CD4-positive, alpha-beta memory T cell (primary cell): Measurements from ENCODE around the gene ADGRV1. TPM values are rescaled to one million over a fixed set of nuclear protein-coding genes. Genes with fewer than 3 reads are reported as not detected.

ENCODE experiments used
- CTCF ChIA-PET: fragments of 350-600 bp; sonication (Branson Sonifier 250); formaldehyde crosslinking; loops from one replicate; lab custom pipeline; 2021; ENCODE audit warnings: inconsistent platforms; ENCODE audit not compliant: partially characterized antibody; lab: Charles Lee
- POLR2A ChIA-PET: fragments of 350-600 bp; sonication (Branson Sonifier 250); formaldehyde crosslinking; loops from one replicate; lab custom pipeline; 2021; ENCODE audit not compliant: partially characterized antibody; lab: Charles Lee
- DNase-seq, 5 donors: peaks; one replicate each; pipeline versions ENCODE4 v3.0.0 to v3.0.0-alpha.2; 2020 to 2022; ENCODE audit warnings: mixed read lengths in 1 of 5
- H3K27ac ChIP-seq: one replicate; pipeline ENCODE4 v1.7.0; 2013; ENCODE audit warnings: low read depth, low read length
- H3K27me3 ChIP-seq: 2 replicates; pipeline ENCODE4 v1.7.0; 2013; ENCODE audit warnings: mild to moderate bottlenecking, low read length, moderate library complexity; ENCODE audit not compliant: insufficient read depth
- H3K36me3 ChIP-seq: 2 replicates; pipeline ENCODE4 v1.7.0; 2013; ENCODE audit warnings: mild to moderate bottlenecking, low read length, moderate library complexity; ENCODE audit not compliant: insufficient read depth
- H3K4me1 ChIP-seq: 2 replicates; pipeline ENCODE4 v1.7.0; 2013; ENCODE audit warnings: mild to moderate bottlenecking, low read length, moderate library complexity; ENCODE audit not compliant: insufficient read depth
- H3K4me3 ChIP-seq, 2 donors: one replicate each; pipeline ENCODE4 v1.7.0; 2013; ENCODE audit warnings: low read length in 2 of 2, mild to moderate bottlenecking in 1 of 2
- H3K9me3 ChIP-seq, 2 donors: one replicate each; pipeline ENCODE4 v1.7.0; 2013; ENCODE audit warnings: low read length in 2 of 2, control low read depth in 1 of 2; ENCODE audit not compliant: control insufficient read depth in 1 of 2
- H3K27ac Mint-ChIP-seq, 7 donors: one replicate each; pipeline ENCODE4 v1.8.0; 2020 to 2021; ENCODE audit warnings: mixed read lengths in 7 of 7, mild to moderate bottlenecking in 6 of 7, inconsistent platforms in 3 of 7, moderate library complexity in 3 of 7
- H3K27me3 Mint-ChIP-seq, 2 donors: one replicate each; pipeline ENCODE4 v1.8.0; 2020 to 2021; ENCODE audit warnings: mixed read lengths in 2 of 2
- H3K36me3 Mint-ChIP-seq, 2 donors: one replicate each; pipeline ENCODE4 v1.8.0; 2020 to 2021; ENCODE audit warnings: mixed read lengths in 2 of 2, inconsistent platforms in 1 of 2, mild to moderate bottlenecking in 1 of 2
- H3K4me1 Mint-ChIP-seq, 4 donors: one replicate each; pipeline ENCODE4 v1.8.0; 2020 to 2021; ENCODE audit warnings: mixed read lengths in 4 of 4, mild to moderate bottlenecking in 1 of 4
- H3K4me3 Mint-ChIP-seq, 8 donors: one replicate each; pipeline ENCODE4 v1.8.0; 2020 to 2021; ENCODE audit warnings: mixed read lengths in 8 of 8, mild to moderate bottlenecking in 7 of 8, moderate library complexity in 6 of 8, inconsistent platforms in 3 of 8
- H3K9me3 Mint-ChIP-seq, 8 donors: one replicate each; pipeline ENCODE4 v1.8.0; 2020 to 2021; ENCODE audit warnings: mixed read lengths in 8 of 8, mild to moderate bottlenecking in 5 of 8, inconsistent platforms in 3 of 8, moderate library complexity in 1 of 8
- intact Hi-C: fragments of 100-400 bp; cut with micrococcal nuclease; formaldehyde crosslinking; loops from one replicate; pipeline ENCODE4 v1.15.1; 2023
- polyA plus RNA-seq, 2 donors: library from polyadenylated mRNA; unstranded; fragments of 300-500 nt; fragmentation: Illumina TruSeq; gene quantifications; one replicate each; pipeline ENCODE4 v1.2.3, GENCODE V29; 2021
- total RNA-seq, 2 experiments: library from RNA; stranded (reverse); gene quantifications; one replicate each; pipeline ENCODE4 v1.2.3, GENCODE V29; 2021

The ADGRV1 gene
- total and polyA plus RNA-seq, 4 experiments from 2014 or later = 0.09 to 0.22 TPM; not detected in 2

GRCh38 chr5:91128604-91129003 is 570.0 kb downstream of the ADGRV1 start:
- Histone ChIP-seq H3K4me3 (no peak overlapping the region), H3K4me1 (no peaks in the 10 kb centered on the region), H3K27me3 (no peaks in the 10 kb centered on the region), H3K27ac (no peak overlapping the region), H3K36me3 (no peaks in the 10 kb centered on the region), H3K9me3 (no peaks in the 10 kb centered on the region)
- no peak overlapping the region for H3K4me3 Mint-ChIP-seq
- H3K4me1 Mint-ChIP-seq = no peaks in the 10 kb centered on the region
- DNase-seq = no peak
- no peaks in the 10 kb centered on the region for H3K36me3 Mint-ChIP-seq
- POLR2A ChIA-PET = no interaction called here
- peaks cover 0 to 4% (median 0%) of the 10 kb centered on the region in 8 donors for H3K9me3 Mint-ChIP-seq
- intact Hi-C loops = no loop called here
- CTCF ChIA-PET = no interaction called here
- peaks cover 0 to 3% of the 10 kb centered on the region in 2 donors for H3K27me3 Mint-ChIP-seq
- no peak overlapping the region for H3K27ac Mint-ChIP-seq

DNA sequence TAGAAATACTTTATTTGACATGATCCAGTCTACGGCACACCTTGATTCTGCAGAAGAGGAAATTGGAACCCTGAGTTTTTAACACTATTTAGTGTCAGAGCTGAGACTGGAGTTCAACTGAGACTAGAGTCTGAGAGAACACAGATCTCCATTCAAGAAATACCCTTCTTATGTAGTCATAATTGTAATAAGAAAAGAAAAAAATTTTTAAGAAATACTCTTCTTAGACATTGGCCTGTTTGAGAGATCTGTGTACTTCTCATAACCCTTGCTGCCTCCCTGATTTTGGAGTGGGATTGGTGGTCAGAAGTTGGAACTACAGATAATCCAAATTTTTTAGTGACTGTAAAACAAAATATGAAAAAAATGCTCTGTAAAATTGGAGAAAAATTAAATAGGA is 571.2 kb downstream of the ADGRV1 start:
- DNase-seq = no peak
- Mint-ChIP-seq H3K9me3 (peaks cover 0 to 4% (median 0%) of the 10 kb centered on the region in 8 donors), H3K4me1 (no peaks in the 10 kb centered on the region), H3K27ac (no peak overlapping the region), H3K36me3 (no peaks in the 10 kb centered on the region), H3K4me3 (no peak overlapping the region), H3K27me3 (peaks cover 3 to 6% of the 10 kb centered on the region in 2 donors)
- Histone ChIP-seq H3K9me3 (no peaks in the 10 kb centered on the region), H3K4me3 (no peak overlapping the region), H3K27me3 (no peaks in the 10 kb centered on the region), H3K27ac (no peak overlapping the region), H3K4me1 (no peaks in the 10 kb centered on the region), H3K36me3 (no peaks in the 10 kb centered on the region)
- ChIA-PET POLR2A (no interaction called here), CTCF (no interaction called here)
- intact Hi-C loops = no loop called here

GRCh38 chr5:91130759-91131158 is 572.2 kb downstream of the ADGRV1 start:
- no peak overlapping the region for H3K27ac Mint-ChIP-seq
- H3K4me1 ChIP-seq = no peaks in the 10 kb centered on the region
- no peak overlapping the region for H3K4me3 Mint-ChIP-seq
- no peak overlapping the region for H3K27ac ChIP-seq
- no peaks in the 10 kb centered on the region for H3K9me3 ChIP-seq
- DNase-seq = no peak
- no peak overlapping the region for H3K4me3 ChIP-seq
- ChIA-PET POLR2A (no interaction called here), CTCF (no interaction called here)
- no peaks in the 10 kb centered on the region for H3K36me3 ChIP-seq
- H3K27me3 Mint-ChIP-seq = peaks cover 8 to 12% of the 10 kb centered on the region in 2 donors
- peaks cover 0 to 6% (median 0%) of the 10 kb centered on the region in 8 donors for H3K9me3 Mint-ChIP-seq
- H3K27me3 ChIP-seq = no peaks in the 10 kb centered on the region
- intact Hi-C loops = no loop called here
- no peaks in the 10 kb centered on the region for H3K36me3 Mint-ChIP-seq
- no peaks in the 10 kb centered on the region for H3K4me1 Mint-ChIP-seq

DNA sequence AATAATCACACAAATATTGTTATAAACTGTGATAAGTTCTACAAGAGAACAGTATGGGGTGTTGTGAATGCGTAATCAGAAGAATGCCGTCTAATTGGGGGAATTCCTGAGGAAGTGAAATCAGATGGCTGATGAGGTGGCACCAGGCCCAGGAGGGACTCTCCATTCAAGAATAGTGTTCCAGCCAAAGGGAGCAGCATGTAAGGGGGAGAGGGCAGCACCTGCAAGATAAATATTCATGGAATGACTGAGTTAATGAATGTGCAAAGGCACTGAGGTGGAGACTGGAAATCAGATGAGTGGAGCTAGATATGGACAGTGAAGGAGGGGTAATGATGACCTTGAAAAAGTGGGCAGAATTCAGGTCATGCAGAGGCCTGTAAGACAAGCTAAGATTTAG is 574.0 kb downstream of the ADGRV1 start:
- H3K9me3 Mint-ChIP-seq = peaks cover 0 to 6% (median 0%) of the 10 kb centered on the region in 8 donors
- peak overlapping the region in 1 of 7 donors; percentile 38 for H3K27ac Mint-ChIP-seq
- no peaks in the 10 kb centered on the region for H3K27me3 ChIP-seq
- no peaks in the 10 kb centered on the region for H3K4me1 ChIP-seq
- no peak overlapping the region for H3K27ac ChIP-seq
- no peak for DNase-seq
- POLR2A ChIA-PET = no interaction called here
- H3K36me3 Mint-ChIP-seq = no peaks in the 10 kb centered on the region
- no peaks in the 10 kb centered on the region for H3K4me1 Mint-ChIP-seq
- CTCF ChIA-PET = no interaction called here
- no peaks in the 10 kb centered on the region for H3K36me3 ChIP-seq
- intact Hi-C loops = no loop called here
- no peak overlapping the region for H3K4me3 Mint-ChIP-seq
- no peak overlapping the region for H3K4me3 ChIP-seq
- H3K9me3 ChIP-seq = no peaks in the 10 kb centered on the region
- peaks cover 9 to 12% of the 10 kb centered on the region in 2 donors for H3K27me3 Mint-ChIP-seq

DNA sequence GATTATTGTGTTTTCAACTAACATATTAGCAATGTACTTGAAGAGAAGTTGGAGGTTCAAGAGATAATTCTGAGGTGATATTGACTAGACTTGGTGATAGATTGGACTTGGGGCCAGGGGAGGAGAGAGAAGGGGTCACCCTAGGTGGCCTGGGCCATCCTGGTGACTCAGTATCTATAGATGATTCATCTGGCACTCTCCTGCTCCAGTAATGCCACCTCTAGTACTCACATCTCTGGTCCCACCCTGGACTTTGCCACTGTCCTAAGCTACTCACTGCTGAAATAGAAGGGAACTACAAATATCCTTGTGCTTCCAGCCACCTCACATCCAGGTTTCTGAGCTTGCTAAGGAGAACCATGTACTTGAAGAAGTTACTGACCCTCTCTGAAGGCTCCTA is 574.6 kb downstream of the ADGRV1 start:
- H3K36me3 Mint-ChIP-seq = no peaks in the 10 kb centered on the region
- H3K4me1 Mint-ChIP-seq = no peaks in the 10 kb centered on the region
- Histone ChIP-seq H3K9me3 (no peaks in the 10 kb centered on the region), H3K36me3 (no peaks in the 10 kb centered on the region), H3K4me1 (no peaks in the 10 kb centered on the region), H3K4me3 (no peak overlapping the region), H3K27ac (no peak overlapping the region), H3K27me3 (no peaks in the 10 kb centered on the region)
- H3K27me3 Mint-ChIP-seq = peaks cover 9 to 12% of the 10 kb centered on the region in 2 donors
- intact Hi-C loops = no loop called here
- no peak overlapping the region for H3K4me3 Mint-ChIP-seq
- CTCF ChIA-PET = no interaction called here
- H3K9me3 Mint-ChIP-seq = peaks cover 0 to 6% (median 0%) of the 10 kb centered on the region in 8 donors
- POLR2A ChIA-PET = no interaction called here
- H3K27ac Mint-ChIP-seq = no peak overlapping the region
- DNase-seq = no peak

DNA sequence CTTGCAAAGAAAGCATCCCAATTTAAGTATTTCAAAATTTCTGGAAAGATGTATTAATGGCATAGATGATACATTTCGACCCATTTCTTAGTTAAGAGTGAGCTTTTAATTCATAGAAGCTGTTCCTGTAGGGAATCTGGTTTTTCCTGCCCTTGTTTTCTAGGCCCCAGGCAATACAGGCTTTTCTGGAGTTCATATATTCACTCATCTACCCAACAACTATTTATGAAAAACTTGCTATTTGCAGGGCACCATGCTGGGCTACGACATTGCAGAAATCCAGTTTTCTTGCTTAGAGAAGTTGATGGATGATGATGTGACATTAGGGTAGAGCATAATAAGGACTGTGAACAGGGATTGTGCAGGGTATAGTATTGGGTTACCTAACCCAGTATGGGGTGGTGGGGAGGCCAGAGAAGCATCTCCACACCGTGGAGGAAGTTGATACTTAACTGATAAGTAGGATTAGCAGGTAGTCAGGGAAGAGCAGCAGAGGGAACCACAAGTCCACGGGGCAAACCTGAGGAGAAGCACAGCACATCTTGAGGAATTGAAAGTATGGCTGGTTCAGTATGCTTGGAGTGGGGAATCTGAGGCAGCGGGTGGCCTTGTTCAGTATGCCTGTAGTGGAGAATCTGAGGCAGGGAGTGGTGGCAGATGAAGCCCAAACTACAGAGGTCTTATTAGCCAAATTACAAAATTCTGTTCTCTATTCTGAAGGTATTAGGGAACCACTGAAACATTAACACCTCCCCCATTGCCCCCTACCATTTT is 577.1 kb downstream of the ADGRV1 start:
- no peaks in the 10 kb centered on the region for H3K27me3 ChIP-seq
- ChIA-PET CTCF (no interaction called here), POLR2A (no interaction called here)
- intact Hi-C loops = no loop called here
- no peak for DNase-seq
- Mint-ChIP-seq H3K4me3 (no peak overlapping the region), H3K9me3 (peaks cover 0 to 5% (median 0%) of the 10 kb centered on the region in 8 donors), H3K4me1 (no peaks in the 10 kb centered on the region), H3K27ac (no peak overlapping the region), H3K27me3 (peaks cover 11 to 12% of the 10 kb centered on the region in 2 donors), H3K36me3 (no peaks in the 10 kb centered on the region)
- H3K4me1 ChIP-seq = no peaks in the 10 kb centered on the region
- H3K9me3 ChIP-seq = no peaks in the 10 kb centered on the region
- H3K27ac ChIP-seq = no peak overlapping the region
- no peaks in the 10 kb centered on the region for H3K36me3 ChIP-seq
- H3K4me3 ChIP-seq = no peak overlapping the region

- Histone ChIP-seq H3K4me1 (no peaks in the 10 kb centered on the region), H3K27me3 (no peaks in the 10 kb centered on the region), H3K4me3 (no peak overlapping the region), H3K27ac (no peak overlapping the region), H3K36me3 (no peaks in the 10 kb centered on the region), H3K9me3 (no peaks in the 10 kb centered on the region)
- Mint-ChIP-seq H3K27me3 (peaks cover 11 to 12% of the 10 kb centered on the region in 2 donors), H3K36me3 (no peaks in the 10 kb centered on the region), H3K4me3 (no peak overlapping the region), H3K9me3 (peaks cover 0 to 3% (median 0%) of the 10 kb centered on the region in 8 donors), H3K27ac (no peak overlapping the region), H3K4me1 (no peaks in the 10 kb centered on the region)
- CTCF ChIA-PET = no interaction called here
- POLR2A ChIA-PET = no interaction called here
- intact Hi-C loops = no loop called here
- DNase-seq = no peak
These were observed 577.7 kb downstream of the ADGRV1 start for GRCh38 chr5:91136271-91136670.
